ENCODE results near the gene FYN.

FYN gene

GRCh38 chr6:111784433-111784832 is 88.8 kb downstream of the FYN start:
- DNase-seq: no peak

GRCh38 chr6:111782887-111783466 is 90.3 kb downstream of the FYN start:
- DNase-seq: no peak

GRCh38 chr6:111782192-111782809 is 91.0 kb downstream of the FYN start:
- DNase-seq: no peak

GRCh38 chr6:111781041-111781708 is 92.1 kb downstream of the FYN start:
- DNase-seq: no peak

- DNase-seq: no peak
These were observed 92.9 kb downstream of the FYN start for GRCh38 chr6:111780393-111780792.

- DNase-seq: no peak
These were observed 93.6 kb downstream of the FYN start for GRCh38 chr6:111779660-111780059.

- DNase-seq: no peak
These were observed 94.2 kb downstream of the FYN start for GRCh38 chr6:111779031-111779430.

GRCh38 chr6:111777357-111777756 is 95.9 kb downstream of the FYN start:
- DNase-seq: no peak

GRCh38 chr6:111776236-111777221 is 96.7 kb downstream of the FYN start:
- no peak for DNase-seq

GRCh38 chr6:111775145-111775922 is 97.9 kb downstream of the FYN start:
- DNase-seq: no peak

- DNase-seq: no peak
These were observed 98.9 kb downstream of the FYN start for GRCh38 chr6:111774346-111774703.

GRCh38 chr6:111773501-111774345 is 99.5 kb downstream of the FYN start:
- DNase-seq: no peak

GRCh38 chr6:111772381-111772780 is 100.9 kb downstream of the FYN start:
- no peak for DNase-seq

GRCh38 chr6:111771629-111772028 is 101.6 kb downstream of the FYN start:
- no peak for DNase-seq

GRCh38 chr6:111771094-111771432 is 102.2 kb downstream of the FYN start:
- DNase-seq: no peak

- no peak for DNase-seq
These were observed 102.8 kb downstream of the FYN start for GRCh38 chr6:111770263-111771093.

GRCh38 chr6:111769365-111770152 is 103.7 kb downstream of the FYN start:
- DNase-seq: no peak

- DNase-seq: no peak
These were observed 104.9 kb downstream of the FYN start for GRCh38 chr6:111768431-111768770.

GRCh38 chr6:111767752-111768430 is 105.4 kb downstream of the FYN start:
- DNase-seq: no peak
